HG03139 (cell line): ENCODE data around the gene FTCD.
"Not testable (repeated sequence)": the region's sequence is repeated elsewhere in the genome, so short reads cannot be mapped to it uniquely, and the experiment has no call there.

Experiments
- ATAC-seq: cut with Tn5 transposase; IDR thresholded peaks from one replicate; pipeline ENCODE4 v1.9.1; 2021; ENCODE audit not compliant: unreplicated experiment

FTCD gene

GRCh38 chr21:46111857-46112724 is 43.3 kb downstream of the FTCD start:
- ATAC-seq = no peak

GRCh38 chr21:46111193-46111571 is 44.2 kb downstream of the FTCD start:
- ATAC-seq = no peak

DNA sequence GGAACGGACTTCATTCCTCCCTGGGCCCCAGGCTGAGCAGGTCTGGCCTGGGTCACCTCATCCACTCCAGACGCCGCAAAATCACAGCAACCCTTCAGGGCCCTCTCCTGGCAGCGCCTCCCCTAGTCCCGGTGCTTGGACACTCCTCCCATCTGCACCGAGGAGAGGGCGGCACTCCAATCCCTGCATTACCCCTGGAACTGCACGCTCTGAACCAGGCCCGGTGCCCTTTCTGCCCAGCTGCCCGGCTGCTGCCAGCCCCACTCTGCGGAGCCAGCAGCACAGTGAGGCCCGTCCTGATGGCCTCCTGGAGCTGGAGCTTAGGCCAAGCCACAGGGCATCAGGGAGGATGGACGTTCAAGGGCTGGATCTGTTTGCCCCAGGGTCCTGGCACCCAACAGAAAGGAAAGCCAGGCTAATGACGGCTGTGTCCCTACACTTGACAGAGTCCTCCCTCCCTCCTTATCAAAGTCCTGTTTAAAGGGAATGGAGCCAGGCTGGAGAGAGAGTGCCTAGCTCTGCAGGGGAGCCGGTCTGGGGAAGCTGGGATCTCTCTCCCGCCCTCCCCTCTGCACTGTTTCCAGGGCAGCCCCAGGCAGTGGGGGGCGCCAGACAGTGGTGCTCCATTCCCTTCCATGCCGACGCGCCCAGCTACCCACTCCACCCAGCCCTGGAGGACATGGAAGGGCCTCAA is 44.7 kb downstream of the FTCD start:
- no peak for ATAC-seq

DNA sequence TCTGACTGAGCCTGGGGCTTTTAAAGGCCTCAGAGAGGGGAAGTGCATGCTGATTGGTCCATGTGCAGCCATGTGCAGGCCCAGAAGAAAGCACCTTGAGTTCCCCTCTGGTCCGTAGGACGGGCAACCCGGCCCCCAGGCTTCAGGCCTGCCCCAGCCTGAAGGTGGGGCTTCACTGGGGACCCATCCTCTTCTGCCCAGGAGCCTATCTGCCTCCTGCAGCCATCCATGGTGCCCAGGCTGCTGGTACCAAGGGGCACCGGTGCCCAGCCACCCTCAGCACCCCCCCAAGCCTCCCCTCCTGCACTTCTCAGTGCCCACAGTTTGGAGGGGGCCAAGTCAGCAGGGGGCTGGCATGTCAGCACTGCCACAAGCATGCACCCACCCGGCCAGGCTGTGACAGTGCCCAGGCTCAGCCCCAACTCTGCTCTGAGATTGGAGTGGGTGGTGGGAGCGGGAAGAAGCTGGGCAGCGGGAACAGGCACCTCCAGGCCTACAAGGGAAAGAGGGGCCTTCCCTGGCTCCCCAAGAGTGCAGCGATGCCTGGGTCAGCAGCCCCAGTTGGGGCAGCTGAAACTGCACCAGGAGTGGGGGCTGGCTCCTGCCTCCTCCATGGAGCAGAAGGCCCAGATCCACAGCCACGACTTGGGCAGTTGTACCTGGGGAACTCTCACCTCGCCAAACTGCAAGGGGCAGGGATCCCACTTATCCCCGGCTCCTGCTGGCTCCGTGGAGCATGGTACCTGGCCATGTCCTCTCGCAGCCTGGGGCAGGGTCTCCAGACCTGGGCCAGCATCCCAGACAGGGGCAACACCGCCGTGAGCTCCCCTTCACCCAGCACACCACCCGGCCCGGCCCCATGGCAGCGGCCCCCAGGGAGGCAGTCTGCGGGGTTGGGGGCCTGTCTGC is 45.8 kb downstream of the FTCD start:
- ATAC-seq = no peak

DNA sequence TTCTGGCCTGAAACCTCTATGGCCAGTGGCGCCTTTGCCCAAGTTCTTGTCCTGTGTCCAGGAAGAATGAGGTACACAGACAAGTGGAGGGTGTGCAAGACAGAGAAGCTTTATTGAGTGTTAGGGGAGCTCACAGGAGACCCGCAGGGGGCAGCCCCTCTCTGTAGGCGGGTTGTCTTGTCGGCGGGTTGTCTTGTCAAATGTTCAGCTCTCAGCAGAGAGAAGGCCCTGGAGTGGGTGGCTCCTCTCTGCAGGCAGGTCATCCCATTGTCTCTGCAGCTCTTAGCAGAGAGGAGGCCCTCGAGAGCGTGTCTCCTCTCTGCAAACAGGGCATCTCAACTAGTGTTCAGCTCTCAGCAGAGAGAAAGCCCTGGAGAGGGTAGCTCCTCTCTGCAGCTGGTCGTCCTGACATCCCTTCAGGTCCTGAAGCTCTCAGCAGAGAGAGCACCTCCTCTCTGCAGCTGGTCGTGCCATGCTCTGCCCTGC is 46.5 kb downstream of the FTCD start:
- no peak for ATAC-seq

DNA sequence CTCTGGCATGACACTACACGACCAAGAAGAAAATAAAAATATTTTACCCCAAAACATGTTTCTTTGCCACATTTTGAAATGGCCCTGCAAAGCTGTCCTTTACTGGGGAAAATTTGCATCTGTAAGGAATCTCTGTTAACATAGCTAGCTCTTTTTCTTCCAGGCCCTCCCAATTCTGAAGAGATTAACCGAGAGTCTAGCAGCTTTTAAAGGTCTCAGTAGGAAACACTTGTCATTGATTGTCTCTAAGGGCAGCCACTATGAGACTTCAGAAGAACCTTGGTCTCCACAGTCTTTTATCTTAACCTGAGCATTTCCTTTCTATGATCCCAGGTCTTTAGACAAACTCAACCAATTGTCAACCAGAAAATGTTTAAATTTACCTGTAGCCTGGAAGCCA is 48.0 kb downstream of the FTCD start:
- not testable (repeated sequence) for ATAC-seq

- ATAC-seq = no peak
Measured at GRCh38 chr21:46104104-46104503, 51.3 kb downstream of the FTCD start.

DNA sequence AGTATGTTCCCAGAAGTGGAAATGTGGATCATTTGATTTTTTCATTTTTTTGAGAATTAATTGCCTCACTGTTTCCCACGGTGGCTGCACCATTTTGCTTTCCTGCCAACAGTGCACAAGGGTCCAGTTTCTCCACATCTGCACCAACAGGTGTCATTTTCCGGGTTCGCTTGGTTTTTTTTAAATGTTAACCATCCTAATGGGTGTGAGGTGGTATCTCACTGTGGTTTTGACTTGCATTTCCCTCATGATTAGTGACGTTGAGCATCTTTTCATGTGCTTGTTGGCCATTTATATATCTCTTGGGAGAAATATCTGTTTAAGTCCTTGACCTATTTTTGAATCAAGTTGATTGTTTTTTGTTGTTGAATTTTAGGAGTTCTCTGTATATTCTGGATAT is 54.5 kb downstream of the FTCD start:
- no peak for ATAC-seq

DNA sequence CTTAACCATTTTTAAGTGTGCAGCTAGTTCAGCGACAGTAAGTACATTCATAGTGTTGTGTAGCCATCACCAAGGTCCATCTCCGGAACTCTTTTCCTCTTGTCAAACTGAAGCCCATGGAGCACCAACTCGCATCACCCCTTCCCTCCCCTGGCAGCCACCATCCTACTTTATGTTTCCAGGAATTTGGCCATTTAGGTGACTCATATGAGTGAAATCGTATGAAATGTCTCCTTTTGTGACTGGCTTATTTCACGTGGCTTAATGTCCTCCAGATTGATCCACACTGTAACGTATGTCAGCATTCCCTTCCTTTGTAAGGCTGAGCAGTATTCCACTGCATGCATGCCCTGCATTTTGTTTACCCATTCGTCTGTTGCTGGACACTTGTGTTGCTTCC is 55.0 kb downstream of the FTCD start:
- no peak for ATAC-seq

DNA sequence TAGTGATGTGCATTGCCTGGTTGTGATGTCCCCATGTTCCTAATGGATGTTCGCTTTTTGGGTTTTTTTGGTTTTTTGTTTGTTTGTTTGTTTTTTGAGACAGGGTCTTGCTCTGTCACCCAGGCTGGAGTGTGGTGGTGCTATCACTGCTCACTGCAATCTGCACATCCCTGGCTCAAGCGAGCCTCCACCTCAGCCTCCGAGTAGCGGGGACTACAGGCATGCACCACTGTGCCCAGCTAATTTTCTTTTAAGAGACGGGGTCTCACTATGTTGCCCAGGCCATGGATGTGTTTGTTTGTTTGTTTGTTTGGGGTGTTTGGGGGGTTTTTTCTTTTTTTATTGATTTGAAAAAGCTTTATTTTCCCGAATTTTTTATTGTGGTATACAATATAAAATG is 55.4 kb downstream of the FTCD start:
- no peak for ATAC-seq

DNA sequence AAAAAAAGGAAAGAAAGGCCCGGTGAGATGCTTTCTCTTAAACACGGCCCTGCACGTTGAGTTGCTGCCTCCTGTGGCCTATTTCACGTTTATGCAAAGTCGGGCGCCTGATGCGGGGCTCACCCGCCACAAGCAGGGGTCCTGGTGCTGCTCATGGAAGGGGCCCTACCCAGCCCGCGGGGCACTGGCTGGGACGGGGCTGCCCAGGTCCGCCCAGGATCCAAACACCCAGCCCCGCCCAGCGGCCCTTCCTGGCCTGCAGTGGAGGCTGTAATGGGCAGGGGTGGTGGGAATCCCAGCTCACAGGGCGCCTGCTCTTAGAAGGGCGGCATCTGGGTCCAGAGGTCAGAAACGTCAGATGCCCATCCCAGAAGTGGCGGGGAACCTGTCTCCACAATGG is 55.9 kb downstream of the FTCD start:
- ATAC-seq = no peak

- no peak for ATAC-seq
Measured at GRCh38 chr21:46098303-46099141, 56.9 kb downstream of the FTCD start.

GRCh38 chr21:46097336-46098293 is 57.8 kb downstream of the FTCD start, which contains the start of gene COL6A2:
COL6A2 (plus strand) TSS chr21:46098112.
- ATAC-seq = no peak

DNA sequence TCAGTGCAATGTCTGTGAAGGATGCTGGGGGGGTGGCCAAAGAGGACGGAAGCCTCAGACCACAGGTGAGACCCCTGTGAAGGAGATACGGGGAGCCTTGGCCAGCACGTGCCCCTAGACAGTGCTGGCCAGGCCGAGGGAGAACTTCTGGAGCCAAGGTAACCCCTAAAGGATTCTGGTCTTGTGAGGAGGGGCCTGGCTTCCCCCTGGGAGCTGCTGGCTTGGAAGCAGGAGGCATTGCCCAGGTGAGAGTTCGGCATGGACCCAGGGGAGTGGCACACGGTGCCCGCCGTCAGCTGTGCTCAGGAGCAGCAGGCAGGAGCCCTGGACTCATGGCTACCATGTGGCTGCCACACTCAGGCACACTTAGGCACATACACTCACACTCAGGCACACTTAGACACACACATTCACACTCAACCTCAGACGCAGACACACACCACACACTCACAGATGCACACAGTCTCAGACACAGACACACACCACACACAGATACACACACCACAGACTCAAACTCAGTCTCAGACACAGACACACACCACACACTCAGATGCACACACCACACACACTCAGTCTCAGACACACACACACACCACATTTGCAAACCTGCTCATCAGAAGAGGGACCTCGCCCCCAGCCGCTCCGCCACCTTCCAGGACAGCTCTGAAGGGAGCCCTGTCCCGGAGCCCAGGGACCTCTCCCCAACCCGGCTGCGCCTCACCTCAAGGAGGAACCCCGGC is 58.6 kb downstream of the FTCD start:
- no peak for ATAC-seq

DNA sequence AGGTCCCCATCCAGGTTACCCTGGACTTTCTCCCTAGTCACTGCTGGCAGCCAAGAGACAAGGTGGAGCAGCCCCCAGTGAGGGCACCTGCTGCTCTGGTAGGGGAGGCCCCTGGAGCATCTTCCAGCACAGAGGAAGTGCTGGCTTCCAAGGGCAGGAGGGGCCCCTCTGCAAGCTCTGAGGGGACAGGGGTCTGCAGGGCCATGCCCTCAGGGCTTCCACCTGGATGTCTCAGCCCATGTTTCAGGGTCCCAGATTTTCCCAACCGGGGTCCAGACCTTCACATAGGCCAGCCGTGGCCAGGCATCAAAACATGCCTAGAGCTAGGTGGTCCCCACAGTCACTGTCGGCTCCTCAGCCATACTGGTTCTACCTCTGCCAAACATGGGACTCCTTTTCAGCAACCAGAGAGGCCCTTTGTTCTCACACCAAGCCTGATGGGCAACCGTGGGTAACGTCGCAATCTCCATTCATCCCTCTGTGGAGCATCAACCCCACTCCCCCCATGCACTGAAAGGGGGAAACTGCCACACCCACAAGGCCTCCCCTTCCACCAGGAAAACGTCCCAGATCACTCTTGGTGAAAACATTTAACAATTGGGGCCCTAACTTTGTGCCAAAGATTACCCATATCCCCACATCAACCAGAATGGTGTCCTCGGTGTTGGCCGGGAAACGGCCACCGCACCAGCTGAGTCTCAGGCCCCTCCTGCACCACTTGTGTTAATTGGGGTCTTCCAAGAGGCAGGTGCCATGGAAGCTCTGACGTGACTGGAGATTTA is 59.4 kb downstream of the FTCD start:
- no peak for ATAC-seq

GRCh38 chr21:46095083-46095719 is 60.2 kb downstream of the FTCD start:
- no peak for ATAC-seq

GRCh38 chr21:46094401-46095082 is 60.8 kb downstream of the FTCD start:
- no peak for ATAC-seq
